Activated CD8-positive, alpha-beta memory T cell treated with anti-CD3 and anti-CD28 coated beads for 1 hour (primary cell): ENCODE measurements around the gene DEPDC5.

Experiments used
- DNase-seq, 2 donors: peaks; one replicate each; pipeline ENCODE4 v3.0.0-alpha.2; 2020; ENCODE audit warnings: low read depth in 1 of 2; ENCODE audit errors: extremely low read depth in 1 of 2

Gene DEPDC5

DNA sequence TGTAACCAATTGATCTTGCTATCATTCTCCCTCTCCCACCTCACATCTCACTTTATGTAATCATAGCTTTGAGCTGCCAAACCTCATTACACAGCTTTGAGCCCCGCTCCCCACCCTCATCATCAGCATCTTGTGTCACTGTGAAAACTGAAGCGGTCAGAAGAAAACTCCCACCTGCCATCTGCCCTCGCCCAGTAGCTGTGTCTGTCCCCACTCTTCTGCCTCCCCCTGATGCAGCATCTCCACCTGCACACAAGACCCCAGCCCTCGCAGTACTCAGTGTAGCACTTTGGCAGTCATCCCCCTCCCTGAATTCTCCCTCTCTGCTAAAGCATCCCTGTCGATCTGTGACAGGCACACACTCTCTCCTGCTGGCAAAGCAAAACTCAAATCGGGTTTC, 130.2 kb downstream of the DEPDC5 start:
- DNase-seq, result no peak

GRCh38 chr22:31891366-31892079, 137.7 kb downstream of the DEPDC5 start:
- no peak for DNase-seq

DNA sequence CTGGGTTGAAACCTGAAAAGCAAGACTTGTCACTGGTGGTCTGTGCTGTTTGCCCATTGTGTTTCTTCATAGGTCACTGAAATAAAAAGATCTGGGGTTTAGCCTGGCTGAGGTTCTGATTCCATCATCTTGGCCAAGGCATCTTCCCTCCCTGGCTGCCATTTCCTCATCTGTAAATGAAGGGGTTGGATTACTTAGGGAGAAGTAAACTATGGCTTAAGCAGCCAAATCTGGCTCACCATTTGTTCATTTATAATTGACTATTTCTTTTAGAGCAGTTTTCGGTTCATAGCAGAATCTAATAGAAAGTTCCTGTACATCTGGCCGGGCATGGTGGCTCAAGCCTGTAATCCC, 138.2 kb downstream of the DEPDC5 start:
- no peak for DNase-seq

DNA sequence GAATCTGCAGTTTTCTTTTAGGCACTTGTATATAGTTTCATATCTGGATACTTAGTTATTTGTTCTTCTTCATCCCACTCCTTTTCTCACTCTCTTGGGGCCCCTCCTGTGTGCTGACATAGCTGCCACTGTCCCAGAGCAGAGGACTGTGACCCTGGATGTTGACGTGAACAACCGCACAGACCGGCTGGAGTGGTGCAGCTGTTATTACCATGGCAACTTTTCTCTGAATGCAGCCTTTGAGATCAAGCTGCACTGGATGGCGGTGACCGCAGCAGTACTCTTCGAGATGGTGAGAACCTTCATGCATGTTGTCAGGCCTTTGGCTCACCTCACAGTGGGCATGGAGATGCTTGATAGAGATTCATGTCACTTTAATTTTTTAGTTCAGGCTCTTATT, 139.6 kb downstream of the DEPDC5 start:
- DNase-seq, result no peak

GRCh38 chr22:31895411-31896123, 141.7 kb downstream of the DEPDC5 start:
- DNase-seq, result no peak

- no peak for DNase-seq
Measured at GRCh38 chr22:31896472-31896871, 142.7 kb downstream of the DEPDC5 start.

GRCh38 chr22:31897842-31898805, 144.3 kb downstream of the DEPDC5 start:
- DNase-seq, result no peak

- DNase-seq, result no peak
Measured at GRCh38 chr22:31898926-31899325, 145.1 kb downstream of the DEPDC5 start.

DNA sequence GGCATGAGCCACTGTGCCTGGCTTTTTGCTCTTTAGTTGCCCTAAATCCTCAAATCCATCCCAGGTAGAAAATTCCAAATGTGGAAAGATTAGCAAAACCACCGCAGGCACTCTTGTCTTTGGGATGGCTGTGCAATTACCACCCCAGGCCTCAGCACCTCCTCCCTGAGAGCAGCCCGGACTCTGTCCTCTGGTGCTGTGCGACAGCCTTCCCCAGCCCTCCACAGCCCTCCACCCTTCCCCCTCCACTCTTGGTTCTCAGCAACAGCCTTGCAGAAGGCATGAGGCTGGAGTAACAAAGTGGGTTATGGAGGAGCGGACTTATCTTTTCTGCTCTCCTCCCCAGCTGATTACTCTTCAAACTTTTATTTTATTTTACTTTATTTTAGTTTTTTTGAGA, 145.8 kb downstream of the DEPDC5 start:
- DNase-seq, result no peak

DNA sequence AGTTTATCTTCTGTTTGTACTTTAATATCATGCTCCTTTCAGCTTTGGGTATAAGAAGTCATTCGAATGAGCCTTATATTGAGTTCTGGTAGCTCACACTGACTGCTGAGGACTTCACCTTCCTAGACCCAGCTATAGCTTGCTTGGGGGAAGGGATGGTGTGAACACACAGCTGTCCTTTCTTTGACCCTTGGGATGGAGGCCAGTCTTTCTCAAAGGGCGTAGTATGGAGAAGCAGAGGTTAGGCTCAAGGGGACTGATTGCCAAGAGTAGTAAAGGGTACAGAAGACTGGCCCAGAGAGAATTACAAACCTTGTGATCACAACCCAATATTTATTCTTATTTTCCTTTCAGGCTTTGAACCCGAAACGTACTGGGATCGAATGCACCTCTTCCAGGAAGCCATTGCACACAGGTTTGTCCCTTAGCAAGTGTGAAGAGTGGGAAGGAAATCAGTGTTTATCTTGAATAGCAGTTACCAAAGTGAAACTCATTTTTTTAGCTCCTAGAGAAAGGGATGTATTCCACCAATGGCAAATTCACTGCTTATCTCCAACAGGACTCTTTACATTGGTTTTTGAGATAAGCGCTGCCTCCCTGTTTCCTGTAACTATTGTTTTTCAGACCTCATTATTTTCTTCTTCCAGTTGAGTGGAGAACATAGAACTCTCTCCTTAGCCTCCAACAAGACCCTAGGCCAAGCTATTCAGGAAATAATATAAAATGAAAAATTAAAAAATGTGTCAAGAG, 147.7 kb downstream of the DEPDC5 start:
- no peak for DNase-seq

- no peak for DNase-seq
Measured at GRCh38 chr22:31904651-31905050, 150.8 kb downstream of the DEPDC5 start.

DNA sequence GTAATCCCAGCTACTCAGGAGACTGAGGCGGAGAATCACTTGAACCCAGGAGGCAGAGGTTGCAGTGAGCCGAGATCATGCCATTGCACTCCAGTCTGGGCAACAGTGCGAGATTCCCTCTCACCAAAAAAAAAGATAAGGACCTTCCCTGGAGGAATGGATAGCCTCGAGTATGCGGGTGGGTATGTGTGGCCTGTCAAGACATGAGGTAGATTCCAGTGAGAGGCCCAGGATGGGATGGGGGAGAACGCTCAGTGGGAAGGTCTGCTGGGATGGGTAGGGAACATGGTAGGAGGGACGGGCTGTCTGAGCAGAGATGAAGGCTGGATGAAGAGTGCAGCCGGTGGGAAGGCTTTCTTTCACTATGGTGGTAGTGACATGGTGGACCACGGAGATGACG, 151.5 kb downstream of the DEPDC5 start:
- no peak for DNase-seq

- no peak for DNase-seq
Measured at GRCh38 chr22:31906086-31906485, 152.3 kb downstream of the DEPDC5 start.

DNA sequence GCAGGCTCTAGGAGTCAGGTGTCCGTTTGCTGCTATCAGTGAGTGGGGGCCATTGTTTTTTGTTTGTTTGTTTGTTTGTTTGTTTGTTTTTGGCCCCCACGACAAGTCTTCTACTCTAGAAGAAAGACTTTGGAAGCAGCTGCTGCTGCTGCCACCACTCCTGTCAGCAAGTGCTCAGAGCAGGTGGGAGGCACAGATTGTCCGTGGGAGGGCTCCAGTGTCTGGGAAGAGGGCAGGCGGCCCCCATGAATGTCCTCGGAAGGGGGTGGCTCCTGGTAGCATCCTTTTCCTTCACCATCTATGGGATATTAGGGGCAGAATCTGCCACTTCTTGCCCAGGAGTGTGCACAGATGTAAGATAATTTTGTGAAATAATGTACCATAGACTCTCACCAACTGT, 152.8 kb downstream of the DEPDC5 start:
- no peak for DNase-seq

GRCh38 chr22:31909977-31910376, 156.2 kb downstream of the DEPDC5 start:
- no peak for DNase-seq

DNA sequence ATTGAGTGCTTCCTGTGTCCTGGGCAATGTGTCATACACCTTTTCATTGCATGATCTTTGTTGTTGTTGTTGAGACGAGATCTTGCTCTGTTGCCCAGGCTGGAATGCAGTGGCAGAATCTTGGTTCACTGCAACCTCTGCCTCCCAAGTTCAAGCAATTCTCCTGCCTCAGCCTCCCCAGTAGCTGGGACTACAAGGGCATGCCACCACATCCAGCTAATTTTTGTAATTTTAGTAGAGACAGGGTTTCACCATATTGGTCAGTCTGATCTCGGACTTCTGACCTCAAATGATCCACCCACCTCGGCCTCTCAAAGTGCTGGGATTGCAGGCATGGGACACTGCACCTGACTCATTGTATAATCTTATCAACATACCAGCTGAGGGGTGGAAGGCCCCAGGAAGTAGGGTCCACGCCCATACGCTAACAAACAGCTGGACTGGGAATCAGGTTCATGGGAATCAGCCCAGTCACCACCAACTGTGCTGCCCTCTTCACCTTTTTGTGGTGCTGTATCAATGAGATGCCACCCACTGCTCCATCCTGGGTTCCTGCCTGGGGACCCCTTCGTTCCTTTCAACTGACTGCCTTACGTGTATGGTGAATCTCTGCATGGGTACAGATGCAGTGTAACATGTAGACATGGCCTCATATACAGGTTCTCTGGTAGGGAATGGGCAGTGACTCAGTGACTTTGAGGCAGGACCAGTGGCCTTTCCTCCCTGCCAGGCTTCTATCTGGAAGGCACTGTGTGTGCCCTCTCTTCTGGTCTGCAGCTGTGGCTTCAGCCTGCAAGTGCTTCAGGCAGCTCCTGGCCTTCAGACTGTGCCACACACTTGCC, 158.0 kb downstream of the DEPDC5 start:
- DNase-seq, result no peak

DNA sequence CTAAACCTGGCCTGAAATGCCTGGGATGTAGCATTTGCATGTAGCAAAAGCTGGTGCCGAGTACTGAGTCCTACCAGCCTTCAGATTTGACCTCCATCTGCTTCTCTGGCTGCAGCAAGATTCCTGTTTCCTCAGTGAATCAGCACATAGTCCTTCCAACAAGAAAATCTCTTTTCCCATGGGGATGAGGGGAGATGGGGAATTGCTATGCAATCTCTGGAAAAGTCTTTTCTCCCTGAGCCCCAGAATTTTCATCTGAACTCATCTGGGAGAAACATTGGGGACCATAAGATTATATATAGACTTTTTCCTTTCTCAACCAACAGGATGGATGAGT, 158.6 kb downstream of the DEPDC5 start:
- DNase-seq, result no peak

DNA sequence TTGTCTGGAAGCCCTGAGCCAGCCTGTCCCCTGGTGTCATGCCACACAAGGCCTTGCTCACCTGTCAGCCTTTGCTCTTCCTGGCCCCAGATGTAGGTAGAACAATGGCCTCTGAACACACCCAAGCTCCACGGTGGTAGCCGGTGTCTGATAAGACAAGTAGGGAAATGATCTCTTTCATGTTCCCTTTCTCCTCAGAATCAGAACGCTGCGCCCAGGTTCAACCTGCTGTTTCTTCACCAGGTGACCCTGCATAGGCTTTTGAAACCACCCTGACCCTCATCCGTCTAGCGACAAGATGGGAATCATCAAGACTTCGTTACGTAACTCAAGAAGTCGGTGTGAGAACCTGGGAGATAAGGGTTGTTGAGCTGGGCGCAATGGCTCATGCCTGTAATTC, 161.8 kb downstream of the DEPDC5 start:
- DNase-seq, result no peak

- no peak for DNase-seq
Measured at GRCh38 chr22:31917227-31917921, 163.6 kb downstream of the DEPDC5 start.
